LNCAP (cell line): ENCODE data around the gene CEP290.

Experiments used
- CTCF ChIP-seq: fragments of 450-650 bp; IDR thresholded peaks from 2 replicates; pipeline ENCODE4 v1.5.1; 2017; ENCODE audit warnings: mild to moderate bottlenecking

CEP290 gene, protein sequence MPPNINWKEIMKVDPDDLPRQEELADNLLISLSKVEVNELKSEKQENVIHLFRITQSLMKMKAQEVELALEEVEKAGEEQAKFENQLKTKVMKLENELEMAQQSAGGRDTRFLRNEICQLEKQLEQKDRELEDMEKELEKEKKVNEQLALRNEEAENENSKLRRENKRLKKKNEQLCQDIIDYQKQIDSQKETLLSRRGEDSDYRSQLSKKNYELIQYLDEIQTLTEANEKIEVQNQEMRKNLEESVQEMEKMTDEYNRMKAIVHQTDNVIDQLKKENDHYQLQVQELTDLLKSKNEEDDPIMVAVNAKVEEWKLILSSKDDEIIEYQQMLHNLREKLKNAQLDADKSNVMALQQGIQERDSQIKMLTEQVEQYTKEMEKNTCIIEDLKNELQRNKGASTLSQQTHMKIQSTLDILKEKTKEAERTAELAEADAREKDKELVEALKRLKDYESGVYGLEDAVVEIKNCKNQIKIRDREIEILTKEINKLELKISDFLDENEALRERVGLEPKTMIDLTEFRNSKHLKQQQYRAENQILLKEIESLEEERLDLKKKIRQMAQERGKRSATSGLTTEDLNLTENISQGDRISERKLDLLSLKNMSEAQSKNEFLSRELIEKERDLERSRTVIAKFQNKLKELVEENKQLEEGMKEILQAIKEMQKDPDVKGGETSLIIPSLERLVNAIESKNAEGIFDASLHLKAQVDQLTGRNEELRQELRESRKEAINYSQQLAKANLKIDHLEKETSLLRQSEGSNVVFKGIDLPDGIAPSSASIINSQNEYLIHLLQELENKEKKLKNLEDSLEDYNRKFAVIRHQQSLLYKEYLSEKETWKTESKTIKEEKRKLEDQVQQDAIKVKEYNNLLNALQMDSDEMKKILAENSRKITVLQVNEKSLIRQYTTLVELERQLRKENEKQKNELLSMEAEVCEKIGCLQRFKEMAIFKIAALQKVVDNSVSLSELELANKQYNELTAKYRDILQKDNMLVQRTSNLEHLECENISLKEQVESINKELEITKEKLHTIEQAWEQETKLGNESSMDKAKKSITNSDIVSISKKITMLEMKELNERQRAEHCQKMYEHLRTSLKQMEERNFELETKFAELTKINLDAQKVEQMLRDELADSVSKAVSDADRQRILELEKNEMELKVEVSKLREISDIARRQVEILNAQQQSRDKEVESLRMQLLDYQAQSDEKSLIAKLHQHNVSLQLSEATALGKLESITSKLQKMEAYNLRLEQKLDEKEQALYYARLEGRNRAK (N-terminal part only)

GRCh38 chr12:88141774-88142609, at the start of gene CEP290, which contains the start of gene TMTC3:
Gene CEP290 (minus strand): TSS chr12:88142088. CDS start chr12:88141307, 781 bp downstream.
Gene TMTC3 (plus strand): TSS chr12:88142307. CDS start chr12:88148316, 6,009 bp downstream.
- TF ChIP-seq CTCF, result no peak

DNA sequence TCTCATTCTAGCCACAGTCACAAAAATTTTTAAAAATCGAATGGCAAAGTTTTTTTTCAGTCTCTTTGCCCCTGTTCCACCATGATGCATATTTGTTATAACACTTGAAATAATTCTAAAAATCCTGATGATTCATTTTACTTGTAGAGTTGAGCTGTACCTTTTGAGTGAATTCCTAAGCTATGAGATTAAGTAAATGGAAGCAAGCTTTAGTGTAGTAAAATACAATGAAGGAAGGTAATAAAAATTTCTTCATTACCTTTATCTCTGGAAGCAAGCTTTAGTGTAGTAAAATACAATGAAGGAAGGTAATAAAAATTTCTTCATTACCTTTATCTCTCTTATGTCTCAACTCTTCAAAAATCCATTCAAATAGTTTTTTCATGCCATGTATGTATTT, 46.3 kb upstream of the CEP290 start:
- TF ChIP-seq CTCF, result no peak

DNA sequence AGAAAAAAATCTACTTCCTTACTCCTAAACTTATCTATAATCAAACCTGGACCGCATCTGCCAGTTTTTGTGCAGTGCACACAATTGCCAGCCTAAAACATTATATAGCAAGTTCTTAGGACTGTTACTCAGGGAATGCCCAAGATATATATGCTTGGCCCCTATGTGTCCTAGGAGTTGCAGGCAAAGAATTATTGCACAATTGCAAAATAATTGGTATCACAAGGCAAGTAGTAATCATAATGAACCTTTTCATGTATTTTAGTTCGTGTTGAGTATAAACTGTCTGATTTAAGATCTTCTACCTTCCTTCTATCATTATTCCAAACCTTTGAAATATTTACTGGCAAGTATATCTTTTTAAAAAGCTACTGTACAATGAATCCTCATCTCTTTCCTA, 45.7 kb upstream of the CEP290 start:
- TF ChIP-seq CTCF, result no peak

- TF ChIP-seq CTCF, result no peak
Measured at GRCh38 chr12:88185988-88186387, 44.1 kb upstream of the CEP290 start.

GRCh38 chr12:88185279-88185678, 43.4 kb upstream of the CEP290 start:
- no peak for TF ChIP-seq CTCF

DNA sequence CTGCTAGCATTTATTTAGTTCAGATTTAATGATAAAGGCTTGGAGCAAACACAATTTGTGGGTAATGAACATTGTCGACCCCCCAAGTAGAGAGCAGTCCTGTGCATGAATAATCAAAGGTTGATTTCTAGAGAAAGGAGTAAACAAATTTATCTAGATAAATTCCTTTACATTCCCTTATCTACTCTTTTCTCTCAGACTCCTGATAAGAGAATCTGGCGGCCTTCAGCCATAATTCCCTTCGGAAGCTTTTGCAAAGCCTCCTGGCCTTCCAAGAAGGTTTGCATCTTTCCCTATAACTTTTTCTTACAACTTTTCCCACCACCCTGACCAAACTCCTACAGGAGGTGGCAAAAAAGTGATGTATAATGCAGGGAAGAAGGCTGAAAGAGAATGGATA, 42.3 kb upstream of the CEP290 start:
- no peak for TF ChIP-seq CTCF
